ENCODE data around the gene KIAA1671.

The KIAA1671 gene

GRCh38 chr22:25172153-25172552 is 219.6 kb downstream of the KIAA1671 start:
- TF ChIP-seq, protein P1, sequence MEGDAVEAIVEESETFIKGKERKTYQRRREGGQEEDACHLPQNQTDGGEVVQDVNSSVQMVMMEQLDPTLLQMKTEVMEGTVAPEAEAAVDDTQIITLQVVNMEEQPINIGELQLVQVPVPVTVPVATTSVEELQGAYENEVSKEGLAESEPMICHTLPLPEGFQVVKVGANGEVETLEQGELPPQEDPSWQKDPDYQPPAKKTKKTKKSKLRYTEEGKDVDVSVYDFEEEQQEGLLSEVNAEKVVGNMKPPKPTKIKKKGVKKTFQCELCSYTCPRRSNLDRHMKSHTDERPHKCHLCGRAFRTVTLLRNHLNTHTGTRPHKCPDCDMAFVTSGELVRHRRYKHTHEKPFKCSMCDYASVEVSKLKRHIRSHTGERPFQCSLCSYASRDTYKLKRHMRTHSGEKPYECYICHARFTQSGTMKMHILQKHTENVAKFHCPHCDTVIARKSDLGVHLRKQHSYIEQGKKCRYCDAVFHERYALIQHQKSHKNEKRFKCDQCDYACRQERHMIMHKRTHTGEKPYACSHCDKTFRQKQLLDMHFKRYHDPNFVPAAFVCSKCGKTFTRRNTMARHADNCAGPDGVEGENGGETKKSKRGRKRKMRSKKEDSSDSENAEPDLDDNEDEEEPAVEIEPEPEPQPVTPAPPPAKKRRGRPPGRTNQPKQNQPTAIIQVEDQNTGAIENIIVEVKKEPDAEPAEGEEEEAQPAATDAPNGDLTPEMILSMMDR (conservative IDR thresholded peaks at IDR 0.05; ENCODE audit: low read length) = peak; percentile 50
- TF ChIP-seq EZH2phosphoT487 (IDR thresholded peaks at IDR 0.05; ENCODE audit: borderline replicate concordance) = no peak
- Histone ChIP-seq H3K27me3 (ENCODE audit: insufficient read depth, low read length, poor library complexity, severe bottlenecking) (no peaks in the 10 kb centered on the region), H3K4me1 (ENCODE audit: insufficient read depth, low read length, poor library complexity, severe bottlenecking) (no peaks in the 10 kb centered on the region), H3K4me3 (ENCODE audit: low read length, poor library complexity, severe bottlenecking) (no peak overlapping the region), H3K9me2 (replicated peaks; ENCODE audit: low read depth, low read length) (no peaks in the 10 kb centered on the region), H2AFZ (ENCODE audit: low read length) (no peak overlapping the region), H3F3A (ENCODE audit: low read depth) (no peaks in the 10 kb centered on the region), H3K9ac (ENCODE audit: low read depth, low read length, poor library complexity, severe bottlenecking) (no peak overlapping the region), H4K20me1 (ENCODE audit: insufficient read depth, low read length, poor library complexity, severe bottlenecking) (no peaks in the 10 kb centered on the region), H3K9me3 (ENCODE audit: insufficient read depth, low read depth, low read length) (no peaks in the 10 kb centered on the region), H3K36me3 (ENCODE audit: insufficient read depth, low read length) (no peaks in the 10 kb centered on the region), H3K4me2 (ENCODE audit: low read depth, low read length, poor library complexity, severe bottlenecking) (no peak overlapping the region), H3K79me2 (ENCODE audit: insufficient read depth, low read length) (no peaks in the 10 kb centered on the region)

GRCh38 chr22:25174156-25174887 is 221.8 kb downstream of the KIAA1671 start:
- Histone ChIP-seq H3K4me1 (ENCODE audit: insufficient read depth, low read length, poor library complexity, severe bottlenecking) (no peaks in the 10 kb centered on the region), H3F3A (ENCODE audit: low read depth) (no peaks in the 10 kb centered on the region), H3K9ac (ENCODE audit: low read depth, low read length, poor library complexity, severe bottlenecking) (no peak overlapping the region), H3K4me3 (ENCODE audit: low read length, poor library complexity, severe bottlenecking) (no peak overlapping the region), H3K27me3 (ENCODE audit: insufficient read depth, low read length, poor library complexity, severe bottlenecking) (no peaks in the 10 kb centered on the region), H3K36me3 (ENCODE audit: insufficient read depth, low read length) (no peaks in the 10 kb centered on the region), H4K20me1 (ENCODE audit: insufficient read depth, low read length, poor library complexity, severe bottlenecking) (no peaks in the 10 kb centered on the region), H3K4me2 (ENCODE audit: low read depth, low read length, poor library complexity, severe bottlenecking) (no peak overlapping the region), H2AFZ (ENCODE audit: low read length) (no peak overlapping the region), H3K79me2 (ENCODE audit: insufficient read depth, low read length) (no peaks in the 10 kb centered on the region), H3K9me3 (ENCODE audit: insufficient read depth, low read depth, low read length) (no peaks in the 10 kb centered on the region), H3K9me2 (replicated peaks; ENCODE audit: low read depth, low read length) (no peaks in the 10 kb centered on the region)
- TF ChIP-seq, protein P1 (conservative IDR thresholded peaks at IDR 0.05; ENCODE audit: low read length) = no peak
- no peak for TF ChIP-seq EZH2phosphoT487 (IDR thresholded peaks at IDR 0.05; ENCODE audit: borderline replicate concordance)

- Histone ChIP-seq H3K9me2 (replicated peaks; ENCODE audit: low read depth, low read length) (no peaks in the 10 kb centered on the region), H3K4me2 (ENCODE audit: low read depth, low read length, poor library complexity, severe bottlenecking) (no peak overlapping the region), H3K4me3 (ENCODE audit: low read length, poor library complexity, severe bottlenecking) (no peak overlapping the region), H3K27me3 (ENCODE audit: insufficient read depth, low read length, poor library complexity, severe bottlenecking) (no peaks in the 10 kb centered on the region), H3K4me1 (ENCODE audit: insufficient read depth, low read length, poor library complexity, severe bottlenecking) (no peaks in the 10 kb centered on the region), H3F3A (ENCODE audit: low read depth) (no peaks in the 10 kb centered on the region), H3K79me2 (ENCODE audit: insufficient read depth, low read length) (no peaks in the 10 kb centered on the region), H3K9me3 (ENCODE audit: insufficient read depth, low read depth, low read length) (no peaks in the 10 kb centered on the region), H3K9ac (ENCODE audit: low read depth, low read length, poor library complexity, severe bottlenecking) (no peak overlapping the region), H4K20me1 (ENCODE audit: insufficient read depth, low read length, poor library complexity, severe bottlenecking) (no peaks in the 10 kb centered on the region), H2AFZ (ENCODE audit: low read length) (no peak overlapping the region), H3K36me3 (ENCODE audit: insufficient read depth, low read length) (no peaks in the 10 kb centered on the region)
- TF ChIP-seq EZH2phosphoT487 (IDR thresholded peaks at IDR 0.05; ENCODE audit: borderline replicate concordance) = no peak
- TF ChIP-seq, protein P1 (conservative IDR thresholded peaks at IDR 0.05; ENCODE audit: low read length) = no peak
These were observed 222.4 kb downstream of the KIAA1671 start for GRCh38 chr22:25174888-25175411.

Data from Loucy (cell line).